Fibroblast of villous mesenchyme (primary cell): ENCODE data around the gene MUC6. TPM values are rescaled to one million over a fixed set of nuclear protein-coding genes. Genes with fewer than 3 reads are reported as not detected.
A peak's percentile ranks its signal among the peaks of the same experiment; 100 is the strongest.

Experiments used
- DNase-seq: peaks from one replicate; pipeline ENCODE4 v3.0.0-alpha.2; 2010; ENCODE audit warnings: low read depth
- H3K4me3 ChIP-seq: 2 replicates; pipeline ENCODE4 v1.5.1; 2011; ENCODE audit warnings: low read depth, mild to moderate bottlenecking, low read length
- CTCF ChIP-seq: IDR thresholded peaks from 2 replicates; pipeline ENCODE4 v1.5.1; 2012; ENCODE audit warnings: low read depth, mild to moderate bottlenecking, low read length; ENCODE audit not compliant: insufficient read depth
- total RNA-seq: library from RNA; depleted of rRNA; stranded (reverse); fragments of >200 nt; gene quantifications from 2 replicates; pipeline ENCODE4 v1.2.3, GENCODE V29; 2012

MUC6 gene
- total RNA-seq, 1 donor: not detected

DNA sequence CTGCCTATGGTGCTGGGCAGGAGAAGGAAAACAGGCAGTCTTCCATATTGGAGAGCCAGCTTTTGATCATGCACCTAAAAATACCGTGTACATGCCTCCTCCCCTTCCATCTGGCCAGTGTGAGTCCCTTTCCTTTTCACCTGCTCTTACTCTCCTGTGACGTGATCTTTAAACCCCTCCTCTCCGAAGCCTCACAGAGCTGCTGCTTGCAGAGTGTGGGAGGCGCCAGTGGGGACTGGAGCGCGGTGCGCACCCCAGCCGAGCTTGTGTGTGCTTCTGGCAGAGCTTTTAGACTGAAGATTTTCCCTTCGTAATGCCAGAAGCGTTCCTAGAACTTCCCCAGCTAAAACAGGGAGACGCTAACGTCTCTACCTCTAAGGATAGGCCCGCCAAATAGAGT, 29.8 kb downstream of the MUC6 start:
- H3K4me3 ChIP-seq: no peak overlapping the region
- DNase-seq: no peak
- no peak for TF ChIP-seq CTCF

GRCh38 chr11:1005928-1006327, 30.6 kb downstream of the MUC6 start:
- no peak for TF ChIP-seq CTCF
- no peak overlapping the region for H3K4me3 ChIP-seq
- peak; percentile 48 for DNase-seq

DNA sequence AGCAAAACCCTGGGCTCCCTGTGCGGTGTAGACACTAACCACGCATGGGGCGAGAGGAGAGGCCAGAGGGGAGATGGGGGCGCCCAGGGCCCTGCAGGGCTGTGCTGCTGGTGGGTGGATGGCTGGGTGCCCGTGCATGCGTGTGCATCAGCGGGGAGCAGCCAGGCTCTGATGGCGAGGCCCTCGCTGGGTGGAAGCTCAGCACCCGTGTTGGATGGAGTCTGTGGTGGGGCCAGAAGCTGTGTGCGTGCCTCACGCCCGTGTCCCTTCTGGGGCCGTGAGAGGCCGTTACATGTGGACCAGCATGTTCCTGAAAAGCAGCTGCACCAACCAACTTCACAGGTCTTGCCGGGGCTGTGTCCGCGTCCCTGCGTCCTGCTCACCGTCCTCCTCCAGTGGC, 33.4 kb downstream of the MUC6 start:
- TF ChIP-seq CTCF: no peak
- no peak for DNase-seq
- no peak overlapping the region for H3K4me3 ChIP-seq

- no peak overlapping the region for H3K4me3 ChIP-seq
- DNase-seq: no peak
- no peak for TF ChIP-seq CTCF
Observed at GRCh38 chr11:1002406-1002984, 34.0 kb downstream of the MUC6 start.

GRCh38 chr11:1001617-1002405, 34.7 kb downstream of the MUC6 start:
- no peak for DNase-seq
- no peak overlapping the region for H3K4me3 ChIP-seq
- no peak for TF ChIP-seq CTCF

DNA sequence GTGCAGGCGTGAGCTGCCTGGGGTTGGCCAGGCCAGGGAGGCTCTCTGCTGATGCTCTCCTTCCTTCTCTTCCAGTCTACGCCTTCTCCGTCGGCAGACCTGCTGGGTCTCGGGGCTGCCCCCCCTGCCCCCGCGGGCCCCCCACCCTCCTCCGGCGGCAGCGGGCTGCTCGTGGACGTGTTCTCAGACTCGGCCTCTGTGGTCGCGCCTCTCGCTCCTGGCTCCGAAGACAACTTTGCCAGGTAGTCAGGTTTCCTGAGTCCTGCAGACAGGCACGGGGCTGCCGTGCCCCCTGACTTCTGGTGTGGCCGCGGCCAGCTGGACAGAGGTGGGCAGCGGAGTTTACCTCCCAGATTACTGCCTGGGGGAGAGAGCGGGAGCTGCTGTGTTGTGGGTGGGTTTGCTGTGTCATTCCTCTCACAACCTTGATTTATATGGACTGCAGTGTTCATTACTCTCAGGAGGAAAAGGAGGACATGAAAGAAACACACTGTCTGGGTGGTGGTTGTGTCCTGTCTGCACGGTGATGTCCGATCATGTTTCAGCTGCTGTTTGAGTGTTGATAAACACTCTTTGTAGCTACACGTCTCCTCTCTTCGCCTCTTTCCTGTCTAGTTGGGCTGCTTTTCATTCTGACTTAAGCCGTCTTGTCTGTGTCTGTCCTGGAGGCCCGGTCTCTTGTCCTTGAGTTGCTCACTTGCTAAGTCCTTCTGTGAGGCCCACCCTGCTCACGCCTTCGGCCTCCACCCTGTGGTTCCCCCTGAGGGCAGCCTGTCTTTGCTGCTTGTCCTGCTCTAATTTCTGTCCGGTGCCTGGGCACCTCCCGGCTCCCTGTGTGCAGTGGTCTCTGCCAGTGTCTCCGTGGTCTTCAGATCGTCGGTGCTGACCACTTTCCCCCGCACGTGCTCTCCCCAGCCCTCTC, 35.9 kb downstream of the MUC6 start:
- no peak for TF ChIP-seq CTCF
- H3K4me3 ChIP-seq: no peak overlapping the region
- no peak for DNase-seq
